Osteoblast (primary cell): ENCODE data around the gene PLEKHG5. TPM values are rescaled to one million over a fixed set of nuclear protein-coding genes. Genes with fewer than 3 reads are reported as not detected.
A peak's percentile ranks its signal among the peaks of the same experiment; 100 is the strongest.

ENCODE experiments used
- DNase-seq: peaks from one replicate; pipeline ENCODE4 v3.0.0; 2011; ENCODE audit warnings: low spot score, mixed read lengths; ENCODE audit not compliant: insufficient read length; ENCODE audit errors: missing footprints
- H2AFZ ChIP-seq: 2 replicates; pipeline ENCODE4 v1.6.0; 2011; ENCODE audit warnings: mild to moderate bottlenecking, low read length
- H3K27ac ChIP-seq: 2 replicates; pipeline ENCODE4 v1.5.1; 2011; ENCODE audit warnings: mild to moderate bottlenecking, low read depth, low read length, moderate library complexity
- H3K27me3 ChIP-seq: 2 replicates; pipeline ENCODE4 v1.6.0; 2012; ENCODE audit warnings: mild to moderate bottlenecking, control low read depth, inconsistent platforms, low read length, moderate library complexity; ENCODE audit not compliant: insufficient read depth
- H3K36me3 ChIP-seq: 2 replicates; pipeline ENCODE4 v1.5.1; 2011; ENCODE audit warnings: mild to moderate bottlenecking, low read length, control low read depth, moderate library complexity; ENCODE audit not compliant: insufficient read depth
- H3K4me1 ChIP-seq: 2 replicates; pipeline ENCODE4 v1.5.1; 2011; ENCODE audit warnings: mild to moderate bottlenecking, low read length, control low read depth, moderate library complexity; ENCODE audit not compliant: insufficient read depth
- H3K4me2 ChIP-seq: 2 replicates; pipeline ENCODE4 v1.6.0; 2011; ENCODE audit warnings: mild to moderate bottlenecking, low read length; ENCODE audit not compliant: insufficient read depth
- H3K4me3 ChIP-seq: fragments of 200-600 bp; sonication (generic); 3 replicates; pipeline ENCODE4 v1.5.1; 2012; ENCODE audit warnings: mild to moderate bottlenecking, low read length, inconsistent platforms; ENCODE audit not compliant: insufficient read depth
- H3K79me2 ChIP-seq: 2 replicates; pipeline ENCODE4 v1.6.0; 2012; ENCODE audit warnings: mild to moderate bottlenecking, low read length, control low read depth, inconsistent platforms; ENCODE audit not compliant: insufficient read depth
- H3K9me3 ChIP-seq: 2 replicates; pipeline ENCODE4 v1.5.1; 2011; ENCODE audit warnings: low read depth, low read length, control low read depth
- H4K20me1 ChIP-seq: 2 replicates; pipeline ENCODE4 v1.6.0; 2012; ENCODE audit warnings: mild to moderate bottlenecking, low read length, control low read depth; ENCODE audit not compliant: insufficient read depth
- total RNA-seq: library from RNA; depleted of rRNA; stranded (reverse); fragments of >200 nt; gene quantifications from 2 replicates; pipeline ENCODE4 v1.2.3, GENCODE V29; 2012
- TF ChIP-seq, protein P1 (sequence below): IDR thresholded peaks from 2 replicates; pipeline ENCODE4 v1.5.1; 2011; ENCODE audit warnings: mild to moderate bottlenecking, low read depth, low read length, moderate library complexity; ENCODE audit errors: extremely low read depth

PLEKHG5 gene
- total RNA-seq, 1 donor = 11.2 TPM

DNA sequence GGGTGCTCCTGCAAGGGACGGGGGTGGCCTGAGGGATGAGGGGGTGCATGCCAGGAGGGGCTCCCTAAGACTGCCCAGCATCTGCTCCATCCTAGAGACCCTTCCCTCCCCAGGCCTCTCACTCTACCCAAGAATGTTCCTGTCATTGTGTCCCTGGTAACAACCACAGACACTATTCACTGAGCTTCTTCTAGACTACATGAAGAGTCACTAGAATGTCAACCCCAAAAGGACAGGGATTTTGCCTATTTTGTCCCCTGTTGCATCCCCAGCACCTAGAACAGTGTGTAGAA is 28.4 kb downstream of the PLEKHG5 start:
- DNase-seq = no peak
- TF ChIP-seq, protein P1, sequence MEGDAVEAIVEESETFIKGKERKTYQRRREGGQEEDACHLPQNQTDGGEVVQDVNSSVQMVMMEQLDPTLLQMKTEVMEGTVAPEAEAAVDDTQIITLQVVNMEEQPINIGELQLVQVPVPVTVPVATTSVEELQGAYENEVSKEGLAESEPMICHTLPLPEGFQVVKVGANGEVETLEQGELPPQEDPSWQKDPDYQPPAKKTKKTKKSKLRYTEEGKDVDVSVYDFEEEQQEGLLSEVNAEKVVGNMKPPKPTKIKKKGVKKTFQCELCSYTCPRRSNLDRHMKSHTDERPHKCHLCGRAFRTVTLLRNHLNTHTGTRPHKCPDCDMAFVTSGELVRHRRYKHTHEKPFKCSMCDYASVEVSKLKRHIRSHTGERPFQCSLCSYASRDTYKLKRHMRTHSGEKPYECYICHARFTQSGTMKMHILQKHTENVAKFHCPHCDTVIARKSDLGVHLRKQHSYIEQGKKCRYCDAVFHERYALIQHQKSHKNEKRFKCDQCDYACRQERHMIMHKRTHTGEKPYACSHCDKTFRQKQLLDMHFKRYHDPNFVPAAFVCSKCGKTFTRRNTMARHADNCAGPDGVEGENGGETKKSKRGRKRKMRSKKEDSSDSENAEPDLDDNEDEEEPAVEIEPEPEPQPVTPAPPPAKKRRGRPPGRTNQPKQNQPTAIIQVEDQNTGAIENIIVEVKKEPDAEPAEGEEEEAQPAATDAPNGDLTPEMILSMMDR = no peak
- H3K27ac ChIP-seq = no peak overlapping the region
- H4K20me1 ChIP-seq = no peaks in the 10 kb centered on the region
- H2AFZ ChIP-seq = no peak overlapping the region
- H3K4me2 ChIP-seq = no peak overlapping the region
- no peaks in the 10 kb centered on the region for H3K4me1 ChIP-seq
- H3K36me3 ChIP-seq = peaks cover 12% of the 10 kb centered on the region
- H3K9me3 ChIP-seq = no peaks in the 10 kb centered on the region
- H3K79me2 ChIP-seq = no peaks in the 10 kb centered on the region
- H3K4me3 ChIP-seq = no peak overlapping the region
- H3K27me3 ChIP-seq = no peaks in the 10 kb centered on the region

GRCh38 chr1:6462412-6463119 is 28.9 kb downstream of the PLEKHG5 start:
- H3K27ac ChIP-seq = no peak overlapping the region
- H3K79me2 ChIP-seq = no peaks in the 10 kb centered on the region
- no peaks in the 10 kb centered on the region for H3K9me3 ChIP-seq
- no peaks in the 10 kb centered on the region for H3K27me3 ChIP-seq
- TF ChIP-seq, protein P1 = no peak
- no peak overlapping the region for H2AFZ ChIP-seq
- no peak overlapping the region for H3K4me2 ChIP-seq
- no peaks in the 10 kb centered on the region for H3K4me1 ChIP-seq
- H3K36me3 ChIP-seq = peaks cover 11% of the 10 kb centered on the region
- no peaks in the 10 kb centered on the region for H4K20me1 ChIP-seq
- no peak overlapping the region for H3K4me3 ChIP-seq
- DNase-seq = peak; percentile 92

GRCh38 chr1:6461538-6462411 is 29.7 kb downstream of the PLEKHG5 start:
- H3K27me3 ChIP-seq = peaks cover 1% of the 10 kb centered on the region
- peaks cover 8% of the 10 kb centered on the region for H3K36me3 ChIP-seq
- no peaks in the 10 kb centered on the region for H3K4me1 ChIP-seq
- no peak overlapping the region for H3K27ac ChIP-seq
- H2AFZ ChIP-seq = no peak overlapping the region
- H3K9me3 ChIP-seq = no peaks in the 10 kb centered on the region
- no peak overlapping the region for H3K4me3 ChIP-seq
- TF ChIP-seq, protein P1 = no peak
- no peaks in the 10 kb centered on the region for H3K79me2 ChIP-seq
- no peak overlapping the region for H3K4me2 ChIP-seq
- DNase-seq = peak; percentile 88
- H4K20me1 ChIP-seq = no peaks in the 10 kb centered on the region

- H3K4me2 ChIP-seq = no peak overlapping the region
- H3K4me3 ChIP-seq = no peak overlapping the region
Observed at GRCh38 chr1:6461051-6461530, 30.4 kb downstream of the PLEKHG5 start.

More at GRCh38 chr1:6461051-6461530, 30.4 kb downstream of the PLEKHG5 start:
- Histone ChIP-seq H3K36me3 (peaks cover 8% of the 10 kb centered on the region), H3K4me1 (no peaks in the 10 kb centered on the region), H3K27ac (no peak overlapping the region), H4K20me1 (no peaks in the 10 kb centered on the region), H3K27me3 (peaks cover 4% of the 10 kb centered on the region), H3K9me3 (no peaks in the 10 kb centered on the region), H3K79me2 (no peaks in the 10 kb centered on the region), H2AFZ (no peak overlapping the region)
- no peak for DNase-seq
- TF ChIP-seq, protein P1 = no peak
